GM19043 (cell line): ENCODE measurements around the gene PAGE4.

ENCODE experiments used
- ATAC-seq: cut with Tn5 transposase; IDR thresholded peaks from one replicate; pipeline ENCODE4 v1.9.1; 2021; ENCODE audit warnings: low read depth; ENCODE audit not compliant: unreplicated experiment

PAGE4 gene

GRCh38 chrX:49829016-49829415 lies at the start of gene PAGE4:
Gene PAGE4, plus strand, starts transcription at chrX:49829303. Its CDS starts 1,126 bp downstream, at chrX:49830429.
- ATAC-seq: no peak

GRCh38 chrX:49784747-49785280 lies 44.3 kb upstream of the PAGE4 start:
- no peak for ATAC-seq

- no peak for ATAC-seq
These were observed 36.7 kb upstream of the PAGE4 start for GRCh38 chrX:49792376-49792775.

- ATAC-seq: no peak
These were observed 35.4 kb upstream of the PAGE4 start for GRCh38 chrX:49793686-49794085.

- ATAC-seq: no peak
These were observed 29.3 kb upstream of the PAGE4 start for GRCh38 chrX:49799828-49800227.

- ATAC-seq: no peak
These were observed 19.0 kb upstream of the PAGE4 start for GRCh38 chrX:49809891-49810632.

GRCh38 chrX:49812177-49812576 lies 16.9 kb upstream of the PAGE4 start:
- ATAC-seq: no peak

GRCh38 chrX:49816435-49816834 lies 12.7 kb upstream of the PAGE4 start:
- no peak for ATAC-seq

- ATAC-seq: no peak
These were observed 9.3 kb downstream of the PAGE4 start for GRCh38 chrX:49838374-49838773.

- ATAC-seq: no peak
These were observed 11.6 kb downstream of the PAGE4 start for GRCh38 chrX:49840679-49841078.

GRCh38 chrX:49842621-49843020 lies 13.5 kb downstream of the PAGE4 start:
- ATAC-seq: no peak

GRCh38 chrX:49844611-49845010 lies 15.5 kb downstream of the PAGE4 start:
- ATAC-seq: no peak

- ATAC-seq: no peak
These were observed 16.7 kb downstream of the PAGE4 start for GRCh38 chrX:49845701-49846403.

- ATAC-seq: no peak
These were observed 17.4 kb downstream of the PAGE4 start for GRCh38 chrX:49846522-49846921.

- ATAC-seq: no peak
These were observed 19.2 kb downstream of the PAGE4 start for GRCh38 chrX:49848275-49848674.

GRCh38 chrX:49850028-49850427 lies 20.9 kb downstream of the PAGE4 start:
- ATAC-seq: no peak

GRCh38 chrX:49853661-49854060 lies 24.6 kb downstream of the PAGE4 start:
- ATAC-seq: no peak

GRCh38 chrX:49856819-49857218 lies 27.7 kb downstream of the PAGE4 start:
- ATAC-seq: no peak

- no peak for ATAC-seq
These were observed 29.2 kb downstream of the PAGE4 start for GRCh38 chrX:49858341-49858740.

- ATAC-seq: no peak
These were observed 30.4 kb downstream of the PAGE4 start for GRCh38 chrX:49859491-49859890.

- no peak for ATAC-seq
These were observed 31.9 kb downstream of the PAGE4 start for GRCh38 chrX:49860867-49861535.
